ENCODE results near the gene EPHB1.

EPHB1 gene

GRCh38 chr3:134928819-134929218 lies 133.8 kb downstream of the EPHB1 start:
- DNase-seq (ENCODE audit: low read depth), result no peak
- no peak overlapping the region for H3K4me3 ChIP-seq (ENCODE audit: low read depth, low read length)

GRCh38 chr3:134929976-134930375 lies 134.9 kb downstream of the EPHB1 start:
- DNase-seq (ENCODE audit: low read depth), result no peak
- H3K4me3 ChIP-seq (ENCODE audit: low read depth, low read length), result no peak overlapping the region

DNA sequence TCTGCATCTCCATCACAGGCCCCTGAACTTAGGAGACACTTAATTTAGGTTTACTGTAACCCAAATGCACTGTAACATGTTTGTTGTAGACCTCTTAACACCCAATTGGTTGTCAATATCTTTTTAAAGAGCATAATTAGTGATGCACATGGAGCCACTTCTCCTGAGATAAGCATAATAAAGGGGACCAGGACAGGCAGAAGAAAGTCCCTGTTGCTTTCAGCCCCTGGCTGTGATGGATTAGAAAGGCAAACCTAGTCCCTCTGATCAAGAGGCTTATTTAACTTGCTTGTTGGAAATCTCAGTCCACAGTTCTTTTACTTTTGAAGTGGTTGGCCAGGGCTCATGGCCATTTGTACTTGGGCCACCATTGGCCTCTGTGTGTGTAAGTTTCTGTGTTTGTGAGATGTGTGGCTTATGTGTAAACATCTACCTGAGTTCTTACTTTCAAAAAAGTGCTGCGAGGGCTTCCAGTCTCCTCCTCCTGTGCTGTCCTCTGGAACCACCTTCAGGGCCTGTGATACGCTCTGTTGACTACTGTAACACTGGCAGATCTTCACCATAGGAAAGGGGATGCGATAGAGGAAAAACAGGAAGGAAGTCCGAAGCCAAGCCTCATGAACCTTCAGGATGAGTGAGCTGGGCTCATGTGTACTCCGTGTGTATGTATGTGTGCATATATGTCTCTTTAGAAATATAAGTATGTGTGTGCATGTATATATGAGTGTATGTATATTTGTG lies 136.2 kb downstream of the EPHB1 start:
- DNase-seq (ENCODE audit: low read depth), result no peak
- no peak overlapping the region for H3K4me3 ChIP-seq (ENCODE audit: low read depth, low read length)

- no peak overlapping the region for H3K4me3 ChIP-seq (ENCODE audit: low read depth, low read length)
- DNase-seq (ENCODE audit: low read depth), result no peak
These were observed 137.0 kb downstream of the EPHB1 start for GRCh38 chr3:134932035-134932434.

GRCh38 chr3:134933997-134934396 lies 138.9 kb downstream of the EPHB1 start:
- H3K4me3 ChIP-seq (ENCODE audit: low read depth, low read length), result no peak overlapping the region
- no peak for DNase-seq (ENCODE audit: low read depth)

- no peak for DNase-seq (ENCODE audit: low read depth)
- H3K4me3 ChIP-seq (ENCODE audit: low read depth, low read length), result no peak overlapping the region
These were observed 139.9 kb downstream of the EPHB1 start for GRCh38 chr3:134934933-134935332.

DNA sequence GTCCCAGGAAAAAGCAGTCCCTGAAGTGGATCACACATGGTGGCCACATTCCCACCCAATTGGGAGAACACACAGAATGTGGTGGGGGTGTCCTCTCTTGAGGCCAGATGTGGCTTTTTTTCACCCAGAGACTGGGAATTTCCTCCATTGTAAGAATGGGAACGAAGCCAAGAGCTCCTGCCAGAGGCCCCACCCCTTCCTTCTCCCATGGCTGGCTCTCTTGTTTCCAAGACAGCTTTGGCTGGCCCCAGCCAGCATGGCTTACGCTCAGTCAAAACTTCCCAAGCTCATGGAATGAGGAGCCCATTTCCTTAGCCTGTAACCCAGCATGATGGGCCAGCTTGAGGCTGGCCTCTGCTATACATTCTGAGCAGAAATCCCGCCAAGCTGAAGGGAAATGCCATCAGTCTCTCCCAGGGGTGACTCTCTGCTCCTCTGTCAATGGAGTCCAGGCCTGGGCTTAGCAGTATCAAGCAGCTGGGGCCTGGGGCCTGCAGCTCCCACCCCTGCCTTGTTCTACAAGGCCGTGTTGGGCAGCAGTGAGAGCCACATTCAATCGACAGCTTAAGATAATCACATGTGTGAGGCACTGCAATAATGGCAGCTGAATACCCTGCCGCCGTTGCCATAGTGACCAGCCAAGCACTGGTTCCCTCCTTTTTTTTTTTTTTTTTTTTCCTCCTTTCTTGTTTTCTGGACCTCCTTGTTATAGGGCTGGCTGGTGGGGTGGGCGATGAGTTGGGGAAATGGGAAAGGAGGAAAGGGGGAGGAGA lies 142.4 kb downstream of the EPHB1 start:
- no peak overlapping the region for H3K4me3 ChIP-seq (ENCODE audit: low read depth, low read length)
- DNase-seq (ENCODE audit: low read depth), result no peak

- H3K4me3 ChIP-seq (ENCODE audit: low read depth, low read length), result no peak overlapping the region
- DNase-seq (ENCODE audit: low read depth), result no peak
These were observed 143.0 kb downstream of the EPHB1 start for GRCh38 chr3:134938029-134938525.

- no peak overlapping the region for H3K4me3 ChIP-seq (ENCODE audit: low read depth, low read length)
- no peak for DNase-seq (ENCODE audit: low read depth)
These were observed 144.9 kb downstream of the EPHB1 start for GRCh38 chr3:134939978-134940377.

DNA sequence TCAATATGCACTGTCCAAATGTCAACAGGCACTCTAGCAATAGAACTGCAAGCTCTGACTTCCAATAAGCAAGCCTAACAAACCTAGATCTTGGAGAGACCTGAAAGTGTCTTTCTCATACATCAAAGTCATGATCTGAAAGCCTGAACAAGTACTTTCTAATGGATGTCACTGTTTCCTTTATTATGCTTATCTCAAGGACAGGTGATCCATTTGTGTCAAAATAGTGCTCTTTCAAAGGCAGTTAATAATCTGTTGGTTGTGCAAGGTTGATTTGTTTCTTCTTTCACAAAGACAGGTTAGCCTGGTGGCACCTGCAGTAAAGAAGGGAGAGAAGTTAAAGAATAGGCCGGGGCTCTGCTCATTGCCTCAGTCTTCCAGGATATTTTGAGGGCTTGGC lies 146.8 kb downstream of the EPHB1 start:
- no peak for DNase-seq (ENCODE audit: low read depth)
- H3K4me3 ChIP-seq (ENCODE audit: low read depth, low read length), result no peak overlapping the region

DNA sequence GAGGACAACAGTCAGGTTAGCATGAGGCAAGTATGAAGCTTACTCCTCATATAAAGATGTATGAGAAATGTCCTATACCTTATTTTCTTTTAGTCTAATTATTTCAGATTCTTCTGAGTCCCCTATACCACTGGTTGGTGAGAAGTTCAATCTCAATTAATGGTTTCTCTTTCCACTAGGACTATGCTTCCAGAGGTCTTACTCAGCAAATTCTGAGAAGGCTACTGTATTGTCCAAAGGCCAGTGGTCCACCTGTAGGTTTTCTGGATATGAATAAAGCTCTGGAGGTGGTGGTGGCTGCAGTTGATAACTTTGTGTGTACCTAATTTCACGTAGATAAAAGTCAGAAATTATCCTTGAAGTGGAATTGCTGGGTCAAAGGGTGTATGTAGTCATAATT lies 149.4 kb downstream of the EPHB1 start:
- no peak overlapping the region for H3K4me3 ChIP-seq (ENCODE audit: low read depth, low read length)
- no peak for DNase-seq (ENCODE audit: low read depth)

GRCh38 chr3:134949150-134949549 lies 154.1 kb downstream of the EPHB1 start:
- DNase-seq (ENCODE audit: low read depth), result no peak

DNA sequence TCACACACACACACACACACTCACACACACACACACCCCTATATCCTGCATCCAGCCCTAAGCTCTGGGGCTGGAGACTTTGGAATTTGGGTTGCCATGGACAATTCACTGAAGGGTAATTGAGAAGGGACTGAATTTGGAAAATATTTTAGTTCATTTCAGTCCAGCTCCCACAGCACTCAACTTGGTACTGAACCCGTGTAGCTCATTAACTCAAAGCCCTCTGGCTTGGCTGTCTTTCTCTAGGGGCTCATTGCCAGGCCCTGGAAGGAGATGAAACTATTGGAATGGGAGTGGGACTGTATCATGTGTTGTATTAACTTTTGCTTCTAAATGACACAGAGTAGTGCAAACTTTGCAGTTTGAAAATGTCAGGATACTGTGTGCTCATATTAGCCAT lies 157.3 kb downstream of the EPHB1 start:
- H3K4me3 ChIP-seq (ENCODE audit: low read depth, low read length), result no peak overlapping the region
- DNase-seq (ENCODE audit: low read depth), result no peak

More at GRCh38 chr3:134949150-134949549, 154.1 kb downstream of the EPHB1 start:
- H3K4me3 ChIP-seq (ENCODE audit: low read depth, low read length), result no peak overlapping the region

- H3K4me3 ChIP-seq (ENCODE audit: low read depth, low read length), result no peak overlapping the region
- DNase-seq (ENCODE audit: low read depth), result no peak
These were observed 160.8 kb downstream of the EPHB1 start for GRCh38 chr3:134955874-134956273.

DNA sequence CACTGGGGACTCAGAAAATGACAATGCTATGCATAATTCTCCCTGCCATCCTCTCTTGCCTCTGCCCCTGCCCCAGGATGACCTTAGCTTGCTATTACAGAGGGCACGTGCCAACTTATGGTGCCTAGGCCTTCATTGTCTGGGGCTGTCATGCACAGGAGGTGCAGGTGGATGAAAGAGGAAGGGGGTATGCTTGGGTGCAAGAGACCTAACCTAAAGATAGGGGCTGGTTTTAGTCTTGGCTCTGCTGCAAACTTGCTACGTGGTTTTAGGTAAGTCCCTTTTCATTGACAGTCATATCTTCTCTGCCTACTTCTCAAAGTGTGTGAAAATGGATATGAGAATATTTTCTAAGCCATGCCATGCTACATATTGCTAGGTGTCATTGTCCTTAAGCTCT lies 161.3 kb downstream of the EPHB1 start:
- no peak for DNase-seq (ENCODE audit: low read depth)
- H3K4me3 ChIP-seq (ENCODE audit: low read depth, low read length), result no peak overlapping the region

DNA sequence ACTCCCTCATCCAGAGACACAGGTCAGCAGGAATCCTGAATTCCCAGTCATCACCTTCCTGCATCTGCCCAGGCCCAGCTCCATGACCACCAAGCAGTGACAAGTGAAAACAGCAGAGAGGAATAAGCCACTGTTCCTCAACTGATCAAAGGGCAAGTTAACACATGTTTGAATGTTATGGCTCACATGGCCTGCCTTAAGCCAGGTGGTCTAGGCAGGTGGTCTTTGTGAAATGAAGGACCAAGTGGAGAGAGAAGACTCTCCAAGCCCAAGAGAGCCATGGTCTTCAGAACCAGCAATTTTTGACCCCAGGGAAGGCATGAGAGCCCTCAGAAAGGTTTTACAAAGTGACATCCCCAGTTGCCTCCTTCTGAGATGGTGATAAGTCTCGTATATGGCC lies 161.8 kb downstream of the EPHB1 start:
- no peak overlapping the region for H3K4me3 ChIP-seq (ENCODE audit: low read depth, low read length)
- DNase-seq (ENCODE audit: low read depth), result no peak

DNA sequence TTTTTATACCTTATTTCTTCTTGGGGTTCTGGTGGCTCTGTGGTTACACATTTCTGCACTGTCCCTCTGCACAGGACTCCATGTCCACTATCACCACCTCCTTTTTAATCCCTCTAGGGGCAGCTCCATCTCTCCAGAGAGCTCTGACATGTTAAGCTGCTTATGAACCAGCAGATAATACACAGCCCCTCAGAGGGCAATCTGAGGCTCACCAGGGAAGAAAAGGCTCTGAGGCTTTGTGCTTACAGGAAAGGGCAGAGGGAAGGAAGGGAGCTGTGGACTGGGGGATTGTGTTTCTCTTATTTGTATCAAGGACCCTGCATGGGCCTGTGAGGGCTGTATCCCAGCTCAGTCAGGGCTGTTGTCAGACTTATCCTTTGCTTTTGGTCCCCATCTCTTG lies 164.5 kb downstream of the EPHB1 start:
- no peak overlapping the region for H3K4me3 ChIP-seq (ENCODE audit: low read depth, low read length)
- no peak for DNase-seq (ENCODE audit: low read depth)

DNA sequence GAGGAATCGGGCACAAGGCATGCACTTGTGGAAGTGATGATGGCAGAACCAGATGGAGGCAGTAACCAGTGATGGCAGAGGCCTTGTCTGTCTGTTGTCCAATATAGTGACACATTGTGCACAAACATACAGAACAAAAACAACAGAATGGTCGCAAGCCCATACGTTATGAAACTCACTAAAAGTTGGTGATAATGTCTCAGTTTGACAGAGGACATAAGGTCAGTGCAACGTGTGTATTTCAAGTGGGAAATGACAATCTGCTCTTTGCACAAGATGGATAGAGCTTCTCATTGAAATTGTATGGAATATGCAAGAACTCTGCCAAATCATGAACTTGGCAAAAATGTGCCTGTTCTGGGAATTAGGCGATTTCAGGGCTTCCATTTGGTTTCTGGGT lies 169.2 kb downstream of the EPHB1 start:
- no peak overlapping the region for H3K4me3 ChIP-seq (ENCODE audit: low read depth, low read length)
- no peak for DNase-seq (ENCODE audit: low read depth)

DNA sequence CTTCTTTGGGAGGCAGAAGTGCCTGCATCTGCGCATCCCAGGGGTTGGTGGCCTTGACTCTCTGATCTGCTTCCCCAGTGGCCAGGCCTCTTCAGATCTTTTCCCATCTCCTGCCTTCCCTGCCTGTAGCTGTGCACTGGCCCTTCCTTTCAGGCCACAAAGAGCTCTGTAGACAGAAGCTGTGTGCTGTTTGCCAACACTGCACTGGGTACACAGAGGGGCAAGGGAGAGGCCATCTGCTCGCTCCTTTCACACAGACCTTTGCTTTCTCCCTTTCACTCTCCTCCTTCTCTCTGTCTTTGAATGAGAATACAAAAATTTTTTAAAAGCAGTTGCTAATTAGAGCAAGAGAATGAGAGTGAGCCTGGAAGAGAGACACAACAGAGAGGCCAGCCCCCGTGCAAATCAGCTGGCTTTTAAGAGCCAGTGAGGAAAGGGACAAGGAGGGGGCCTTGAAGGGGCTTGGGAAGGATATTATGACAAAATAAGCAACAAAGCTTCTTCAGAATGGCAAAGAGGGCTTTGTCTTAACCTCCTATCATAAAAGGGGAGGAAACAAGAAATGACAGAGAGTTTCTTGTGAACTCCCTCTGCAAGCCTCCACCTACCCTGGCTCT lies 170.9 kb downstream of the EPHB1 start:
- no peak for DNase-seq (ENCODE audit: low read depth)
- no peak overlapping the region for H3K4me3 ChIP-seq (ENCODE audit: low read depth, low read length)

GRCh38 chr3:134970895-134971294 lies 175.8 kb downstream of the EPHB1 start:
- DNase-seq (ENCODE audit: low read depth), result no peak
- H3K4me3 ChIP-seq (ENCODE audit: low read depth, low read length), result no peak overlapping the region

Measured in skeletal muscle cell (primary cell).